HepG2 (cell line): ENCODE results near the gene ABCC3. TPM values are rescaled to one million over a fixed set of nuclear protein-coding genes. Genes with fewer than 3 reads are reported as not detected.

Source experiments
- ATAC-seq: fragments of 200-7000 bp; cut with Tn5 transposase; 3 replicates; pipeline ENCODE4 v1.9.1; 2020; ENCODE audit warnings: mild to moderate bottlenecking, moderate library complexity
- BruUV-seq: library from RNA; stranded (reverse); fragments of 400-500 nt; replicated peaks from 2 replicates; lab custom pipeline; 2021; lab: Mats Ljungman, UMichigan
- CTCF ChIA-PET: fragments of 300-600 bp; formaldehyde crosslinking; extraction: SDS; loops from one replicate; lab custom pipeline; 2021; ENCODE audit warnings: low total read pairs, inconsistent platforms, low intra/inter-chr PET ratio; lab: Yijun Ruan, JAX
- POLR2A ChIA-PET: fragments of 350-600 bp; sonication (Branson Sonifier 250); formaldehyde crosslinking; loops from one replicate; lab custom pipeline; 2020; ENCODE audit warnings: antibody characterized with exemption, inconsistent platforms; lab: Yijun Ruan, JAX
- DNase-seq: peaks from one replicate; pipeline ENCODE4 v3.0.0-alpha.2; 2015; ENCODE audit warnings: low spot score
- FAIRE-seq: peaks from 3 replicates; lab custom pipeline; 2011; peaks lifted over from hg19 to GRCh38; lab: Jason Lieb, UNC
- H2AFZ ChIP-seq: one replicate; pipeline ENCODE4 v1.6.1; 2011; ENCODE audit warnings: low read length, inconsistent platforms
- H3K27ac ChIP-seq: fragments of 300-600 bp; 3 replicates; pipeline ENCODE4 v1.8.0; 2011; ENCODE audit warnings: mixed run types, mild to moderate bottlenecking, mixed read lengths, low read length, inconsistent platforms; ENCODE audit not compliant: insufficient read depth; ENCODE audit errors: extremely low read length
- H3K27me3 ChIP-seq, 2 experiments: fragments of 200-600 bp in 1 of 2; 2 replicates in 1 of 2; 3 replicates in 1 of 2; pipeline versions ENCODE4 v1.6.0 to v1.8.0; 2011; ENCODE audit warnings: low read length in 2 of 2, mild to moderate bottlenecking in 2 of 2, moderate library complexity in 2 of 2, inconsistent platforms in 1 of 2; ENCODE audit not compliant: insufficient read depth in 2 of 2, control insufficient read depth in 1 of 2
- H3K36me3 ChIP-seq, 2 experiments: fragments of 200-600 bp in 1 of 2; replicated peaks in 1 of 2; 2 replicates in 1 of 2; 3 replicates in 1 of 2; pipeline versions ENCODE4 v1.5.1 to v1.8.0; 2011; ENCODE audit warnings: low read length in 2 of 2, inconsistent platforms in 1 of 2; ENCODE audit not compliant: insufficient read depth in 2 of 2, control insufficient read depth in 1 of 2
- H3K4me1 ChIP-seq: 2 replicates; pipeline ENCODE4 v1.5.1; 2012; ENCODE audit warnings: low read length, inconsistent platforms; ENCODE audit not compliant: insufficient read depth
- H3K4me2 ChIP-seq: 2 replicates; pipeline ENCODE4 v1.6.0; 2011; ENCODE audit warnings: low read depth, low read length, inconsistent platforms
- H3K4me3 ChIP-seq, 3 experiments: fragments of 200-600 bp in 1 of 3; sonication (generic), shearing (Covaris generic) in 1 of 3; replicated peaks in 1 of 3; 2 replicates each; pipeline ENCODE4 v1.5.1; 2011 to 2016; ENCODE audit warnings: low read length in 3 of 3, inconsistent platforms in 2 of 3, low read depth in 2 of 3, mild to moderate bottlenecking in 2 of 3, control low read depth in 1 of 3, mixed read lengths in 1 of 3; ENCODE audit not compliant: insufficient read depth in 1 of 3
- H3K79me2 ChIP-seq: one replicate; pipeline ENCODE4 v1.6.1; 2011; ENCODE audit warnings: low read length, inconsistent platforms; ENCODE audit not compliant: insufficient read depth
- H3K9ac ChIP-seq: 2 replicates; pipeline ENCODE4 v1.6.0; 2011; ENCODE audit warnings: mild to moderate bottlenecking, low read depth, low read length, inconsistent platforms; ENCODE audit not compliant: insufficient read depth
- H3K9me3 ChIP-seq: 2 replicates; pipeline ENCODE4 v1.5.1; 2012; ENCODE audit warnings: mild to moderate bottlenecking, low read length
- H4K20me1 ChIP-seq: 2 replicates; pipeline ENCODE4 v1.6.0; 2011; ENCODE audit warnings: inconsistent platforms, mild to moderate bottlenecking, low read length, moderate library complexity; ENCODE audit not compliant: insufficient read depth
- CENPX ChIP-seq: sonication (generic); formaldehyde crosslinking; IDR thresholded peaks from 2 replicates; pipeline ENCODE4 v1.9.0; 2021; ENCODE audit warnings: mild to moderate bottlenecking, missing genetic modification reagents, moderate library complexity
- FOXK1 ChIP-seq: sonication (generic); formaldehyde crosslinking; IDR thresholded peaks from 2 replicates; pipeline ENCODE4 v1.4.0; 2020; ENCODE audit warnings: low read depth, missing genetic modification reagents, borderline replicate concordance
- MAZ ChIP-seq, 2 experiments: sonication (generic) in 1 of 2; formaldehyde crosslinking in 1 of 2; IDR thresholded peaks; 2 replicates each; pipeline versions ENCODE4 v1.5.0 to v1.6.1; 2012 to 2020; ENCODE audit warnings: low read depth in 2 of 2, mild to moderate bottlenecking in 2 of 2, borderline replicate concordance in 1 of 2, improper control_type of control experiment in 1 of 2, low read length in 1 of 2, missing genetic modification reagents in 1 of 2, moderate library complexity in 1 of 2
- SCMH1 ChIP-seq: sonication (generic); formaldehyde crosslinking; IDR thresholded peaks from 2 replicates; pipeline ENCODE4 v1.9.0; 2021; ENCODE audit warnings: missing genetic modification reagents, mild to moderate bottlenecking, borderline replicate concordance
- WGBS: methylation state at CpG from one replicate; pipeline ENCODE4 v1.1.6; 2017; ENCODE audit warnings: low lambda C conversion rate; 5-methylcytosine and 5-hydroxymethylcytosine counted together
- in situ Hi-C: cut with HindIII; loops from 2 replicates; pipeline ENCODE4 v1.10.0; 2017; ENCODE audit warnings: low pct_unique_long_range_greater_than_20kb; ENCODE audit not compliant: extremely low pct_ligation_motif_present
- intact Hi-C: fragments of 100-400 bp; cut with micrococcal nuclease; formaldehyde crosslinking; loops from one replicate; pipeline ENCODE4 v1.10.0; 2022; ENCODE audit not compliant: unreplicated experiment
- polyA plus RNA-seq, 8 experiments: library from polyadenylated mRNA; depleted of rRNA in 3 of 8; stranded (reverse) in 7 of 8; unstranded in 1 of 8; fragments of >200 nt; fragmentation: Illumina TruSeq in 4 of 8; extraction: Trizol in 4 of 8; gene quantifications; 2 replicates each; pipeline versions ENCODE4 v1.2.1 to v1.2.3, GENCODE V29; 2011 to 2016; ENCODE audit warnings: low read depth in 4 of 8, missing spikeins in 1 of 8, mixed read lengths in 1 of 8; ENCODE audit not compliant: insufficient read depth in 1 of 8
- total RNA-seq, 5 experiments: library from RNA; depleted of rRNA; stranded (reverse); fragments of >200 nt; fragmentation: Illumina TruSeq; extraction: Trizol; gene quantifications; 2 replicates each; pipeline ENCODE4 v1.2.3, GENCODE V29; 2016; ENCODE audit warnings: low read depth in 1 of 5
- TF ChIP-seq, protein P1 (sequence below): IDR thresholded peaks from 2 replicates; pipeline ENCODE4 v1.6.1; 2016
- TF ChIP-seq, protein P2 (sequence below): sonication (generic); formaldehyde crosslinking; conservative IDR thresholded peaks from 2 replicates; pipeline ENCODE4 v1.4.0; 2020; ENCODE audit warnings: missing genetic modification reagents

The ABCC3 gene
- total and polyA plus RNA-seq, 2 of the 13 experiments (the other 11 are each of a cell fraction or from before 2014, with no cell fraction given) = 25.2 to 50.7 TPM

DNA sequence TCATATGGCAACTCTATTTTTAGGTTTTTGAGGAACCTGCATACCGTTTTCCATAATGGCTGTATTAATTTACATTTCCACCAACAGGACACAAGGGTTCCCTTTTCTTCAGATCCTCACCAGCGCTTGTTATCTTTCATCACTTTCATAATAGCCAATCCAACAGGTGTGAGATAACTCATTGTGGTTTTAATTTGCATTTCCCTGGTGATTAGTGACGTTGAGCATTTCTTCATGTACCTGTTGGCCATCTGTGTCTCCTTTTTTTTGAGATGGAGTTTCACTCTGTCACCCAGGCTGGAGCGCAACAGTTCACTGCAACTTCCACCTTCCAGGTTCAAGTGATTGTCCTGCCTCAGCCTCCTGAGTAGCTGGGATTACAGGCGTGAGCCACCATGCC is 36.2 kb upstream of the ABCC3 start:
- Histone ChIP-seq H3K79me2 (no peaks in the 10 kb centered on the region), H3K27ac (no peak overlapping the region), H3K36me3 (no peaks in the 10 kb centered on the region; a peak in 1 of 5 replicates), H4K20me1 (no peaks in the 10 kb centered on the region), H3K4me3 (no peak overlapping the region), H3K4me2 (no peak overlapping the region), H3K4me1 (0 out of 2 replicates have a peak, but pooled peaks cover 2% of the 10 kb centered on the region), H3K27me3 (peaks cover 44 to 90% of the 10 kb centered on the region in 2 experiments; a peak in 4 of 5 replicates), H2AFZ (no peak overlapping the region), H3K9ac (no peak overlapping the region), H3K9me3 (no peaks in the 10 kb centered on the region)
- BruUV-seq = no TSS peak
- TF ChIP-seq FOXK1 = no peak
- TF ChIP-seq, protein P1, sequence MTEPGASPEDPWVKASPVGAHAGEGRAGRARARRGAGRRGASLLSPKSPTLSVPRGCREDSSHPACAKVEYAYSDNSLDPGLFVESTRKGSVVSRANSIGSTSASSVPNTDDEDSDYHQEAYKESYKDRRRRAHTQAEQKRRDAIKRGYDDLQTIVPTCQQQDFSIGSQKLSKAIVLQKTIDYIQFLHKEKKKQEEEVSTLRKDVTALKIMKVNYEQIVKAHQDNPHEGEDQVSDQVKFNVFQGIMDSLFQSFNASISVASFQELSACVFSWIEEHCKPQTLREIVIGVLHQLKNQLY = no peak
- no peak for TF ChIP-seq CENPX (CRISPR knock-in tag)
- TF ChIP-seq, protein P2, sequence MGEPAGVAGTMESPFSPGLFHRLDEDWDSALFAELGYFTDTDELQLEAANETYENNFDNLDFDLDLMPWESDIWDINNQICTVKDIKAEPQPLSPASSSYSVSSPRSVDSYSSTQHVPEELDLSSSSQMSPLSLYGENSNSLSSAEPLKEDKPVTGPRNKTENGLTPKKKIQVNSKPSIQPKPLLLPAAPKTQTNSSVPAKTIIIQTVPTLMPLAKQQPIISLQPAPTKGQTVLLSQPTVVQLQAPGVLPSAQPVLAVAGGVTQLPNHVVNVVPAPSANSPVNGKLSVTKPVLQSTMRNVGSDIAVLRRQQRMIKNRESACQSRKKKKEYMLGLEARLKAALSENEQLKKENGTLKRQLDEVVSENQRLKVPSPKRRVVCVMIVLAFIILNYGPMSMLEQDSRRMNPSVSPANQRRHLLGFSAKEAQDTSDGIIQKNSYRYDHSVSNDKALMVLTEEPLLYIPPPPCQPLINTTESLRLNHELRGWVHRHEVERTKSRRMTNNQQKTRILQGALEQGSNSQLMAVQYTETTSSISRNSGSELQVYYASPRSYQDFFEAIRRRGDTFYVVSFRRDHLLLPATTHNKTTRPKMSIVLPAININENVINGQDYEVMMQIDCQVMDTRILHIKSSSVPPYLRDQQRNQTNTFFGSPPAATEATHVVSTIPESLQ (CRISPR knock-in tag) = no peak
- TF ChIP-seq SCMH1 (CRISPR knock-in tag) = no peak
- no peak for TF ChIP-seq MAZ (IDR thresholded peaks at IDR 0.05; ENCODE audit: borderline replicate concordance, low read depth, low read length)
- no peak for TF ChIP-seq MAZ (CRISPR knock-in tag; IDR thresholded peaks at IDR 0.05; ENCODE audit: low read depth)
- ChIA-PET POLR2A (no interaction called here), CTCF (no interaction called here)
- in situ Hi-C loops (no loop called here), intact Hi-C loops (no loop called here)
- ATAC-seq (no peak), DNase-seq (no peak), FAIRE-seq (no peak)
- 45% methylated on average over 5 of the region's 5 CpGs for WGBS
